DOHH2 (cell line): ENCODE measurements around the gene WDR77.

Experiments used
- EZH2phosphoT487 ChIP-seq: fragments of 200-600 bp; sonication (generic); IDR thresholded peaks from 2 replicates; pipeline ENCODE4 v1.6.1; 2017; ENCODE audit warnings: borderline replicate concordance, mild to moderate bottlenecking, antibody characterized with exemption, low read length, moderate library complexity, mixed read lengths
- TF ChIP-seq, protein P1 (sequence below): fragments of 200-600 bp; sonication (generic); IDR thresholded peaks from one replicate; pipeline ENCODE4 v1.5.1; 2014; ENCODE audit warnings: antibody characterized with exemption, mild to moderate bottlenecking, low read depth, low read length; ENCODE audit not compliant: poor library complexity, severe bottlenecking

DNA sequence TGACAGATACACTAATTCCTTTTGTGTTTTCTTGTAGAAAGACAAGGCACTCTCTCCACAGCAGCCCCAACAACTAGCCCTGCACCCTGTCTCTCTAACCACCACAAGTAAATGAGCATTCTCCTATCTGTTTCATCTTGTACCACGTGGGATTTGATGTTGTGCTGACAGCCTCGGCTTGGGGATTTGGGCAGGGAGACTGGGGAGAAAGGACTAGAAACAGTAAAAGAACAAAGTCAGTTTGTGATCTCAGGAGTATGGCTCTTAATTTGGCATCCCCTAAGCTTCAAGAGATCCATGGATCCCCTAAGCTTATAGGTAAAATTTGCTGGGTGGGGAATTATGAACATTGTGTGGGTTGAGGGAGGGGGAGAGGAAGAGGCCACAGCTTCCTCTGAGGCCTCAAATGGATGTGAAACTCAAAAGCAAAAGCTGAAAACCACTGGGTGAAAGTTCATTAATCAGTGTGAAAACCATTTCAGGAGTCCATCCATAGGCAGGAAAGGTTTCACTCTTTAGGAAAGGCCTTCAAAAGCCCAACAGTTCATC is 27.8 kb upstream of the WDR77 start:
- TF ChIP-seq, protein P1, sequence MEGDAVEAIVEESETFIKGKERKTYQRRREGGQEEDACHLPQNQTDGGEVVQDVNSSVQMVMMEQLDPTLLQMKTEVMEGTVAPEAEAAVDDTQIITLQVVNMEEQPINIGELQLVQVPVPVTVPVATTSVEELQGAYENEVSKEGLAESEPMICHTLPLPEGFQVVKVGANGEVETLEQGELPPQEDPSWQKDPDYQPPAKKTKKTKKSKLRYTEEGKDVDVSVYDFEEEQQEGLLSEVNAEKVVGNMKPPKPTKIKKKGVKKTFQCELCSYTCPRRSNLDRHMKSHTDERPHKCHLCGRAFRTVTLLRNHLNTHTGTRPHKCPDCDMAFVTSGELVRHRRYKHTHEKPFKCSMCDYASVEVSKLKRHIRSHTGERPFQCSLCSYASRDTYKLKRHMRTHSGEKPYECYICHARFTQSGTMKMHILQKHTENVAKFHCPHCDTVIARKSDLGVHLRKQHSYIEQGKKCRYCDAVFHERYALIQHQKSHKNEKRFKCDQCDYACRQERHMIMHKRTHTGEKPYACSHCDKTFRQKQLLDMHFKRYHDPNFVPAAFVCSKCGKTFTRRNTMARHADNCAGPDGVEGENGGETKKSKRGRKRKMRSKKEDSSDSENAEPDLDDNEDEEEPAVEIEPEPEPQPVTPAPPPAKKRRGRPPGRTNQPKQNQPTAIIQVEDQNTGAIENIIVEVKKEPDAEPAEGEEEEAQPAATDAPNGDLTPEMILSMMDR = no peak
- no peak for TF ChIP-seq EZH2phosphoT487
